HepG2 (cell line): ENCODE measurements around the gene SLC5A6. TPM values are rescaled to one million over a fixed set of nuclear protein-coding genes. Genes with fewer than 3 reads are reported as not detected.

Source experiments
- ARHGAP35 ChIP-seq: sonication (generic); formaldehyde crosslinking; IDR thresholded peaks from 2 replicates; pipeline ENCODE4 v1.9.0; 2022; ENCODE audit warnings: mild to moderate bottlenecking, inconsistent platforms, moderate library complexity, missing genetic modification reagents, borderline replicate concordance
- EED ChIP-seq: sonication (generic); formaldehyde crosslinking; IDR thresholded peaks from 2 replicates; pipeline ENCODE4 v1.5.0; 2020; ENCODE audit warnings: mild to moderate bottlenecking, missing genetic modification reagents
- EHMT2 ChIP-seq: fragments of 200-600 bp; sonication (generic); IDR thresholded peaks from 2 replicates; pipeline ENCODE4 v1.7.0; 2017; ENCODE audit warnings: antibody characterized with exemption, low read depth, low read length, borderline replicate concordance
- FOXK2 ChIP-seq: fragments of 450-650 bp; IDR thresholded peaks from 2 replicates; pipeline ENCODE4 v1.6.1; 2016
- JUND ChIP-seq: sonication (generic); formaldehyde crosslinking; IDR thresholded peaks from 2 replicates; pipeline ENCODE4 v1.8.0; 2022; ENCODE audit warnings: mild to moderate bottlenecking, missing genetic modification reagents
- LCORL ChIP-seq, 2 experiments: fragments of 450-650 bp in 1 of 2; sonication (generic) in 1 of 2; formaldehyde crosslinking in 1 of 2; IDR thresholded peaks; 2 replicates each; pipeline versions ENCODE4 v1.5.0 to v1.6.1; 2017 to 2020; ENCODE audit warnings: antibody characterized with exemption in 1 of 2, missing genetic modification reagents in 1 of 2
- MIER3 ChIP-seq: IDR thresholded peaks from 2 replicates; pipeline ENCODE4 v1.6.1; 2016; ENCODE audit warnings: missing compliant biosample characterization, borderline replicate concordance
- MLLT10 ChIP-seq: sonication (generic); formaldehyde crosslinking; IDR thresholded peaks from 2 replicates; pipeline ENCODE4 v1.4.0; 2020; ENCODE audit warnings: missing genetic modification reagents
- RFXANK ChIP-seq: IDR thresholded peaks from 2 replicates; pipeline ENCODE4 v1.6.1; 2016
- RXRB ChIP-seq: IDR thresholded peaks from 2 replicates; pipeline ENCODE4 v1.6.1; 2016; ENCODE audit warnings: borderline replicate concordance, missing genetic modification reagents, missing compliant biosample characterization
- SYNCRIP ChIP-seq: fragments of 200-400 bp; formaldehyde crosslinking; IDR thresholded peaks from 2 replicates; pipeline ENCODE4 v1.6.1; 2018; ENCODE audit warnings: mild to moderate bottlenecking, low read depth, low read length; ENCODE audit not compliant: insufficient read depth
- TRIM24 ChIP-seq: sonication (generic); formaldehyde crosslinking; IDR thresholded peaks from 2 replicates; pipeline ENCODE4 v1.8.0; 2022; ENCODE audit warnings: mild to moderate bottlenecking, missing genetic modification reagents
- ZNF30 ChIP-seq: sonication (generic); formaldehyde crosslinking; IDR thresholded peaks from 2 replicates; pipeline ENCODE4 v1.5.0; 2020; ENCODE audit warnings: mild to moderate bottlenecking, missing genetic modification reagents
- ZNF317 ChIP-seq: sonication (generic); formaldehyde crosslinking; IDR thresholded peaks from 2 replicates; pipeline ENCODE4 v1.5.0; 2020; ENCODE audit warnings: mild to moderate bottlenecking, missing genetic modification reagents
- ZNF441 ChIP-seq: sonication (generic); formaldehyde crosslinking; IDR thresholded peaks from 2 replicates; pipeline ENCODE4 v1.7.0; 2021; ENCODE audit warnings: missing genetic modification reagents, borderline replicate concordance
- ZNF496 ChIP-seq: sonication (generic); formaldehyde crosslinking; IDR thresholded peaks from 2 replicates; pipeline ENCODE4 v1.8.1; 2023; ENCODE audit warnings: mild to moderate bottlenecking, moderate library complexity, missing genetic modification reagents; ENCODE audit not compliant: insufficient replicate concordance
- ZNF598 ChIP-seq: sonication (generic); formaldehyde crosslinking; IDR thresholded peaks from 2 replicates; pipeline ENCODE4 v1.5.1; 2020; ENCODE audit warnings: mild to moderate bottlenecking, missing genetic modification reagents, borderline replicate concordance
- ZNF747 ChIP-seq: sonication (generic); formaldehyde crosslinking; IDR thresholded peaks from 2 replicates; pipeline ENCODE4 v1.8.1; 2023; ENCODE audit warnings: missing genetic modification reagents, mild to moderate bottlenecking, borderline replicate concordance
- ZNF781 ChIP-seq: sonication (generic); formaldehyde crosslinking; IDR thresholded peaks from 2 replicates; pipeline ENCODE4 v1.5.1; 2020; ENCODE audit warnings: borderline replicate concordance, mild to moderate bottlenecking, missing genetic modification reagents; ENCODE audit errors: not compliant biosample characterization
- polyA plus RNA-seq, 8 experiments: library from polyadenylated mRNA; depleted of rRNA in 3 of 8; stranded (reverse) in 7 of 8; unstranded in 1 of 8; fragments of >200 nt; fragmentation: Illumina TruSeq in 4 of 8; extraction: Trizol in 4 of 8; gene quantifications; 2 replicates each; pipeline versions ENCODE4 v1.2.1 to v1.2.3, GENCODE V29; 2011 to 2016; ENCODE audit warnings: low read depth in 4 of 8, missing spikeins in 1 of 8, mixed read lengths in 1 of 8; ENCODE audit not compliant: insufficient read depth in 1 of 8
- total RNA-seq, 5 experiments: library from RNA; depleted of rRNA; stranded (reverse); fragments of >200 nt; fragmentation: Illumina TruSeq; extraction: Trizol; gene quantifications; 2 replicates each; pipeline ENCODE4 v1.2.3, GENCODE V29; 2016; ENCODE audit warnings: low read depth in 1 of 5
- TF ChIP-seq, protein P1 (sequence below): IDR thresholded peaks from 2 replicates; pipeline ENCODE4 v1.6.1; 2012; ENCODE audit warnings: inconsistent platforms
- TF ChIP-seq, protein P2 (sequence below): sonication (generic); formaldehyde crosslinking; IDR thresholded peaks from 2 replicates; pipeline ENCODE4 v1.5.0; 2020; ENCODE audit warnings: missing genetic modification reagents
- TF ChIP-seq, protein P3 (sequence below): sonication (generic); formaldehyde crosslinking; IDR thresholded peaks from 2 replicates; pipeline ENCODE4 v1.8.1; 2023; ENCODE audit warnings: mild to moderate bottlenecking, missing genetic modification reagents
- TF ChIP-seq, protein P4 (sequence below): sonication (generic); formaldehyde crosslinking; IDR thresholded peaks from 2 replicates; pipeline ENCODE4 v1.8.0; 2022; ENCODE audit warnings: mild to moderate bottlenecking, missing genetic modification reagents
- TF ChIP-seq, protein P5 (sequence below): sonication (generic); formaldehyde crosslinking; IDR thresholded peaks from 2 replicates; pipeline ENCODE4 v1.4.0; 2020; ENCODE audit warnings: mild to moderate bottlenecking, low read depth, missing genetic modification reagents
- TF ChIP-seq, protein P6 (sequence below): sonication (generic); formaldehyde crosslinking; IDR thresholded peaks from 2 replicates; pipeline ENCODE4 v1.5.1; 2020; ENCODE audit warnings: missing genetic modification reagents, mild to moderate bottlenecking, borderline replicate concordance

Gene SLC5A6
- total and polyA plus RNA-seq, 2 of the 13 experiments (the other 11 are each of a cell fraction or from before 2014, with no cell fraction given), result 135 to 417 TPM

DNA sequence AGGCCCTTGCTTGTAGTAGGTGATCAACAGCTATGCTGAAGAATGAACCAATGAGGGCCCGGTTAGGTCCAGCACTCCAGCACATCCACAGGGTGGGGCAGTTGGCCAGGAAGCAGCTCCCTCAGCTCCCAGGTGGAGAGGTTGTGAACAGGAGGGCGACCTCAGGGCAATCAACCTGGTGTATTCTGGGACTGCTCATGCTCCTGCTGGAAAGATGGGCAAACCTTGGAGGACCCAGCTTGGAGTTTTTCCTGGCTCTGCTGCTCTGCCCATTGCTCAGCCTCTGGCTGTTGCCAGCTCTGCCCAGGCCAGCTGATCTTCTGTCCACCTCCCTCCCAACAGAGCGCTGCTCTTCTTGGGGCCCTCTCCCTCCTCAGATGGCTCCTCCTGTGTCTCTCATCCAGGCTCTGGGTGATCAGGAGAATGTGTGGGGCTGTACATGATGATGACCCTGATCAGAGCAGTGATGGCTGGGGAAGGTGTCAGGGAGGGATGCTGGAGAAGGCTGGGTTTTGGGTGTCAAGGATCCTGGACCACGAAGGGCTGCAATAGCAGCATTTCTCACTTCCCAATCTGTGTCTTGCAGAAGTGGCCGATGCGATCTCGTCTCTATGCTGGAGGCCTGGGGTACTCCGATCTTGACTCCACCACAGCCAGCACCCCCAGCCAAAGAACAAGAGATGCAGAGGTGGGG, 59.8 kb downstream of the SLC5A6 start (continued):
- TF ChIP-seq TRIM24 (CRISPR knock-in tag), result no peak
- TF ChIP-seq ZNF30, result no peak
- no peak for TF ChIP-seq RFXANK (CRISPR knock-in tag)
- TF ChIP-seq FOXK2, result no peak
- TF ChIP-seq ZNF441 (CRISPR knock-in tag), result no peak
- TF ChIP-seq LCORL (IDR thresholded peaks at IDR 0.05), result no peak
- TF ChIP-seq LCORL (CRISPR knock-in tag; IDR thresholded peaks at IDR 0.05), result 0 out of 2 replicates have a peak, but pooled peaks have one; percentile 64
- no peak for TF ChIP-seq ZNF781 (CRISPR knock-in tag)
- TF ChIP-seq JUND (CRISPR knock-in tag), result no peak
- TF ChIP-seq SYNCRIP, result no peak
- TF ChIP-seq, protein P1, sequence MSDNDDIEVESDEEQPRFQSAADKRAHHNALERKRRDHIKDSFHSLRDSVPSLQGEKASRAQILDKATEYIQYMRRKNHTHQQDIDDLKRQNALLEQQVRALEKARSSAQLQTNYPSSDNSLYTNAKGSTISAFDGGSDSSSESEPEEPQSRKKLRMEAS, result no peak
- TF ChIP-seq, protein P2, sequence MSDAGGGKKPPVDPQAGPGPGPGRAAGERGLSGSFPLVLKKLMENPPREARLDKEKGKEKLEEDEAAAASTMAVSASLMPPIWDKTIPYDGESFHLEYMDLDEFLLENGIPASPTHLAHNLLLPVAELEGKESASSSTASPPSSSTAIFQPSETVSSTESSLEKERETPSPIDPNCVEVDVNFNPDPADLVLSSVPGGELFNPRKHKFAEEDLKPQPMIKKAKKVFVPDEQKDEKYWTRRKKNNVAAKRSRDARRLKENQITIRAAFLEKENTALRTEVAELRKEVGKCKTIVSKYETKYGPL, result no peak
- TF ChIP-seq ZNF317, result no peak
- TF ChIP-seq, protein P3, sequence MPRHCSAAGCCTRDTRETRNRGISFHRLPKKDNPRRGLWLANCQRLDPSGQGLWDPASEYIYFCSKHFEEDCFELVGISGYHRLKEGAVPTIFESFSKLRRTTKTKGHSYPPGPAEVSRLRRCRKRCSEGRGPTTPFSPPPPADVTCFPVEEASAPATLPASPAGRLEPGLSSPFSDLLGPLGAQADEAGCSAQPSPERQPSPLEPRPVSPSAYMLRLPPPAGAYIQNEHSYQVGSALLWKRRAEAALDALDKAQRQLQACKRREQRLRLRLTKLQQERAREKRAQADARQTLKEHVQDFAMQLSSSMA (CRISPR knock-in tag), result no peak
- no peak for TF ChIP-seq EED (CRISPR knock-in tag)
- no peak for TF ChIP-seq ZNF747 (CRISPR knock-in tag)
- TF ChIP-seq EHMT2, result no peak
- TF ChIP-seq ZNF496, result no peak
- peak; percentile 70; the same call in 1 of the 2 replicates for TF ChIP-seq RXRB (CRISPR knock-in tag)
- TF ChIP-seq, protein P4, sequence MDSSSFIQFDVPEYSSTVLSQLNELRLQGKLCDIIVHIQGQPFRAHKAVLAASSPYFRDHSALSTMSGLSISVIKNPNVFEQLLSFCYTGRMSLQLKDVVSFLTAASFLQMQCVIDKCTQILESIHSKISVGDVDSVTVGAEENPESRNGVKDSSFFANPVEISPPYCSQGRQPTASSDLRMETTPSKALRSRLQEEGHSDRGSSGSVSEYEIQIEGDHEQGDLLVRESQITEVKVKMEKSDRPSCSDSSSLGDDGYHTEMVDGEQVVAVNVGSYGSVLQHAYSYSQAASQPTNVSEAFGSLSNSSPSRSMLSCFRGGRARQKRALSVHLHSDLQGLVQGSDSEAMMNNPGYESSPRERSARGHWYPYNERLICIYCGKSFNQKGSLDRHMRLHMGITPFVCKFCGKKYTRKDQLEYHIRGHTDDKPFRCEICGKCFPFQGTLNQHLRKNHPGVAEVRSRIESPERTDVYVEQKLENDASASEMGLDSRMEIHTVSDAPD (CRISPR knock-in tag), result no peak
- peak; percentile 43; the same call in 1 of the 2 replicates for TF ChIP-seq ZNF598 (CRISPR knock-in tag)
- no peak for TF ChIP-seq ARHGAP35 (CRISPR knock-in tag)
- TF ChIP-seq MIER3 (CRISPR knock-in tag), result 0 out of 2 replicates have a peak, but pooled peaks have one; percentile 32
- TF ChIP-seq, protein P5, sequence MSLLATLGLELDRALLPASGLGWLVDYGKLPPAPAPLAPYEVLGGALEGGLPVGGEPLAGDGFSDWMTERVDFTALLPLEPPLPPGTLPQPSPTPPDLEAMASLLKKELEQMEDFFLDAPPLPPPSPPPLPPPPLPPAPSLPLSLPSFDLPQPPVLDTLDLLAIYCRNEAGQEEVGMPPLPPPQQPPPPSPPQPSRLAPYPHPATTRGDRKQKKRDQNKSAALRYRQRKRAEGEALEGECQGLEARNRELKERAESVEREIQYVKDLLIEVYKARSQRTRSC (CRISPR knock-in tag), result no peak
- TF ChIP-seq, protein P6, sequence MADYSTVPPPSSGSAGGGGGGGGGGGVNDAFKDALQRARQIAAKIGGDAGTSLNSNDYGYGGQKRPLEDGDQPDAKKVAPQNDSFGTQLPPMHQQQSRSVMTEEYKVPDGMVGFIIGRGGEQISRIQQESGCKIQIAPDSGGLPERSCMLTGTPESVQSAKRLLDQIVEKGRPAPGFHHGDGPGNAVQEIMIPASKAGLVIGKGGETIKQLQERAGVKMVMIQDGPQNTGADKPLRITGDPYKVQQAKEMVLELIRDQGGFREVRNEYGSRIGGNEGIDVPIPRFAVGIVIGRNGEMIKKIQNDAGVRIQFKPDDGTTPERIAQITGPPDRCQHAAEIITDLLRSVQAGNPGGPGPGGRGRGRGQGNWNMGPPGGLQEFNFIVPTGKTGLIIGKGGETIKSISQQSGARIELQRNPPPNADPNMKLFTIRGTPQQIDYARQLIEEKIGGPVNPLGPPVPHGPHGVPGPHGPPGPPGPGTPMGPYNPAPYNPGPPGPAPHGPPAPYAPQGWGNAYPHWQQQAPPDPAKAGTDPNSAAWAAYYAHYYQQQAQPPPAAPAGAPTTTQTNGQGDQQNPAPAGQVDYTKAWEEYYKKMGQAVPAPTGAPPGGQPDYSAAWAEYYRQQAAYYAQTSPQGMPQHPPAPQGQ, result no peak
- no peak for TF ChIP-seq MLLT10
